CD14-positive monocyte (primary cell): ENCODE results near the gene PAWR. TPM values are rescaled to one million over a fixed set of nuclear protein-coding genes. Genes with fewer than 3 reads are reported as not detected.

Experiments
- DNase-seq, 3 donors: peaks; one replicate each; pipeline ENCODE4 v3.0.0-alpha.2; 2011 to 2022
- H2AFZ ChIP-seq: 2 replicates; pipeline ENCODE4 v1.6.0; 2012; ENCODE audit warnings: mild to moderate bottlenecking, low read depth, low read length, inconsistent platforms; ENCODE audit not compliant: insufficient read depth, poor library complexity, severe bottlenecking
- H3K27ac ChIP-seq, 2 donors: 1 replicate in 1 of 2; 2 replicates in 1 of 2; pipeline ENCODE4 v1.5.1; 2012 to 2013; ENCODE audit warnings: low read length in 2 of 2, control low read depth in 1 of 2, inconsistent platforms in 1 of 2, low read depth in 1 of 2, mild to moderate bottlenecking in 1 of 2
- H3K27me3 ChIP-seq, 2 donors: one replicate each; pipeline versions ENCODE4 v1.6.0 to v1.6.1; 2011 to 2013; ENCODE audit warnings: low read length in 2 of 2; ENCODE audit not compliant: control insufficient read depth in 2 of 2, insufficient read depth in 2 of 2
- H3K36me3 ChIP-seq, 2 donors: replicated peaks in 1 of 2; 1 replicate in 1 of 2; 2 replicates in 1 of 2; pipeline versions ENCODE4 v1.5.1 to v1.6.1; 2012 to 2013; ENCODE audit warnings: low read length in 2 of 2, control low read depth in 1 of 2, inconsistent platforms in 1 of 2, mild to moderate bottlenecking in 1 of 2; ENCODE audit not compliant: insufficient read depth in 2 of 2, control insufficient read depth in 1 of 2
- H3K4me1 ChIP-seq, 2 donors: 1 replicate in 1 of 2; 2 replicates in 1 of 2; pipeline versions ENCODE4 v1.5.1 to v1.6.1; 2012 to 2013; ENCODE audit warnings: low read length in 2 of 2, control low read depth in 1 of 2, inconsistent platforms in 1 of 2, mild to moderate bottlenecking in 1 of 2, moderate library complexity in 1 of 2; ENCODE audit not compliant: insufficient read depth in 2 of 2, control insufficient read depth in 1 of 2
- H3K4me2 ChIP-seq: replicated peaks from 2 replicates; pipeline ENCODE3; 2012; ENCODE audit warnings: low read length, moderate library complexity, mild to moderate bottlenecking; ENCODE audit not compliant: poor library complexity, severe bottlenecking; ENCODE audit errors: extremely low read depth
- H3K4me3 ChIP-seq, 3 experiments: fragments of 200-600 bp in 1 of 3; sonication (generic) in 1 of 3; replicated peaks in 1 of 3; 1 replicate in 2 of 3; 2 replicates in 1 of 3; pipeline ENCODE4 v1.5.1; 2011 to 2013; ENCODE audit warnings: low read length in 3 of 3, mild to moderate bottlenecking in 3 of 3, control low read depth in 2 of 3, low read depth in 2 of 3, inconsistent platforms in 1 of 3, moderate library complexity in 1 of 3
- H3K79me2 ChIP-seq: 2 replicates; pipeline ENCODE4 v1.6.0; 2012; ENCODE audit warnings: mild to moderate bottlenecking, control low read depth, inconsistent platforms, low read length, moderate library complexity; ENCODE audit not compliant: insufficient read depth
- H3K9ac ChIP-seq: 2 replicates; pipeline ENCODE4 v1.6.0; 2017; ENCODE audit warnings: low read length, mild to moderate bottlenecking; ENCODE audit not compliant: insufficient read depth, poor library complexity, severe bottlenecking
- H3K9me3 ChIP-seq, 2 donors: replicated peaks in 1 of 2; 1 replicate in 1 of 2; 2 replicates in 1 of 2; pipeline versions ENCODE4 v1.5.1 to v1.6.1; 2012 to 2013; ENCODE audit warnings: low read length in 2 of 2, control low read depth in 1 of 2; ENCODE audit not compliant: control insufficient read depth in 1 of 2, insufficient read depth in 1 of 2
- H4K20me1 ChIP-seq: 2 replicates; pipeline ENCODE4 v1.6.0; 2012; ENCODE audit warnings: mild to moderate bottlenecking, low read length, control low read depth, moderate library complexity; ENCODE audit not compliant: insufficient read depth
- H3K27ac Mint-ChIP-seq, 7 donors: one replicate each; pipeline ENCODE4 v1.8.0; 2020; ENCODE audit warnings: mild to moderate bottlenecking in 7 of 7, mixed read lengths in 7 of 7, moderate library complexity in 6 of 7, inconsistent platforms in 2 of 7
- H3K27me3 Mint-ChIP-seq, 3 donors: one replicate each; pipeline ENCODE4 v1.8.0; 2021 to 2022; ENCODE audit warnings: low read depth in 3 of 3, mild to moderate bottlenecking in 3 of 3, mixed read lengths in 3 of 3, moderate library complexity in 3 of 3, inconsistent platforms in 1 of 3
- H3K36me3 Mint-ChIP-seq, 2 donors: one replicate each; pipeline ENCODE4 v1.8.0; 2020; ENCODE audit warnings: mixed read lengths in 2 of 2, inconsistent platforms in 1 of 2, mild to moderate bottlenecking in 1 of 2
- H3K4me1 Mint-ChIP-seq: one replicate; pipeline ENCODE4 v1.8.0; 2020; ENCODE audit warnings: mild to moderate bottlenecking, mixed read lengths
- H3K4me3 Mint-ChIP-seq, 2 donors: one replicate each; pipeline ENCODE4 v1.8.0; 2020; ENCODE audit warnings: mild to moderate bottlenecking in 2 of 2, mixed read lengths in 2 of 2, moderate library complexity in 1 of 2
- H3K9me3 Mint-ChIP-seq, 7 donors: one replicate each; pipeline ENCODE4 v1.8.0; 2020 to 2022; ENCODE audit warnings: mixed read lengths in 7 of 7, mild to moderate bottlenecking in 6 of 7, moderate library complexity in 6 of 7, inconsistent platforms in 2 of 7
- CTCF ChIP-seq: fragments of 200-600 bp; IDR thresholded peaks from one replicate; pipeline ENCODE4 v1.8.0; 2022; ENCODE audit warnings: antibody characterized with exemption, mild to moderate bottlenecking
- WGBS: methylation state at CpG from one replicate; pipeline ENCODE4 v1.1.5; 2013; ENCODE audit warnings: missing lambda C conversion rate; ENCODE audit not compliant: insufficient coverage; 5-methylcytosine and 5-hydroxymethylcytosine counted together
- intact Hi-C, 2 donors: fragments of 100-400 bp; cut with micrococcal nuclease; formaldehyde crosslinking; loops; one replicate each; pipeline versions ENCODE4 v1.15.0 to v1.15.1; 2023
- polyA plus RNA-seq, 3 donors: library from polyadenylated mRNA; depleted of rRNA in 1 of 3; unstranded in 2 of 3; stranded (reverse) in 1 of 3; fragments of 300-500 nt in 2 of 3; fragments of >200 nt in 1 of 3; fragmentation: Illumina TruSeq in 2 of 3; gene quantifications; 1 replicate in 2 of 3; 2 replicates in 1 of 3; pipeline ENCODE4 v1.2.3, GENCODE V29; 2012 to 2021

Gene PAWR
- polyA plus RNA-seq, 3 donors = 0.03 TPM; not detected in 1

GRCh38 chr12:79618848-79619404 is 71.8 kb downstream of the PAWR start:
- H3K27ac ChIP-seq = no peak overlapping the region
- H3K36me3 ChIP-seq = no peaks in the 10 kb centered on the region
- H3K4me2 ChIP-seq = no peak overlapping the region
- no peaks in the 10 kb centered on the region for H3K79me2 ChIP-seq
- no peaks in the 10 kb centered on the region for H4K20me1 ChIP-seq
- Mint-ChIP-seq H3K36me3 (no peaks in the 10 kb centered on the region), H3K4me1 (no peaks in the 10 kb centered on the region), H3K27me3 (no peaks in the 10 kb centered on the region), H3K27ac (no peak overlapping the region), H3K4me3 (no peak overlapping the region), H3K9me3 (peaks cover 0 to 1% (median 0%) of the 10 kb centered on the region in 7 donors)
- no peak for TF ChIP-seq CTCF
- intact Hi-C loops = no loop called here
- no peaks in the 10 kb centered on the region for H3K4me1 ChIP-seq
- H2AFZ ChIP-seq = no peak overlapping the region
- no CpG with 5 or more reads among the region's 2 CpGs for WGBS
- H3K27me3 ChIP-seq = no peaks in the 10 kb centered on the region
- H3K9ac ChIP-seq = no peak overlapping the region
- H3K4me3 ChIP-seq = no peak overlapping the region
- no peak for DNase-seq
- H3K9me3 ChIP-seq = no peaks in the 10 kb centered on the region

- no peak overlapping the region for H3K4me3 ChIP-seq
- DNase-seq = no peak
- no peak for TF ChIP-seq CTCF
- no peaks in the 10 kb centered on the region for H3K27me3 ChIP-seq
- H3K4me1 Mint-ChIP-seq = no peaks in the 10 kb centered on the region
- no peaks in the 10 kb centered on the region for H3K36me3 ChIP-seq
- no peaks in the 10 kb centered on the region for H3K27me3 Mint-ChIP-seq
- WGBS = 100% methylated on average over 2 of the region's 4 CpGs
- H3K9ac ChIP-seq = no peak overlapping the region
- no peak overlapping the region for H2AFZ ChIP-seq
- no peaks in the 10 kb centered on the region for H4K20me1 ChIP-seq
- H3K36me3 Mint-ChIP-seq = no peaks in the 10 kb centered on the region
- H3K27ac ChIP-seq = no peak overlapping the region
- no peak overlapping the region for H3K27ac Mint-ChIP-seq
- no peak overlapping the region for H3K4me2 ChIP-seq
- H3K9me3 Mint-ChIP-seq = peaks cover 0 to 1% (median 0%) of the 10 kb centered on the region in 7 donors
- H3K4me3 Mint-ChIP-seq = no peak overlapping the region
- H3K79me2 ChIP-seq = no peaks in the 10 kb centered on the region
- H3K4me1 ChIP-seq = no peaks in the 10 kb centered on the region
- intact Hi-C loops = no loop called here
- no peaks in the 10 kb centered on the region for H3K9me3 ChIP-seq
Measured at GRCh38 chr12:79617696-79618095, 73.1 kb downstream of the PAWR start.
